NOMO-1 treated with DMSO at 0.1 percent for 48 hours (cell line): ENCODE data around the gene GRK5.

Source experiments
- DNase-seq: peaks from one replicate; lab custom pipeline; 2025; ENCODE audit not compliant: unreplicated experiment; lab: John Stamatoyannopoulos, UW

The GRK5 gene

GRCh38 chr10:119292968-119293760 is 85.8 kb downstream of the GRK5 start:
- no peak for DNase-seq

GRCh38 chr10:119296703-119297102 is 89.3 kb downstream of the GRK5 start:
- no peak for DNase-seq

- DNase-seq = no peak
Observed at GRCh38 chr10:119297207-119297968, 90.0 kb downstream of the GRK5 start.

- DNase-seq = no peak
Observed at GRCh38 chr10:119298810-119299209, 91.4 kb downstream of the GRK5 start.

- DNase-seq = peak; percentile 13
Observed at GRCh38 chr10:119299531-119299930, 92.2 kb downstream of the GRK5 start.

GRCh38 chr10:119301397-119301796 is 94.0 kb downstream of the GRK5 start:
- DNase-seq = no peak

GRCh38 chr10:119302172-119302571 is 94.8 kb downstream of the GRK5 start:
- no peak for DNase-seq

- no peak for DNase-seq
Observed at GRCh38 chr10:119302591-119303253, 95.4 kb downstream of the GRK5 start.

GRCh38 chr10:119303886-119304285 is 96.5 kb downstream of the GRK5 start:
- no peak for DNase-seq

- DNase-seq = no peak
Observed at GRCh38 chr10:119304541-119304940, 97.2 kb downstream of the GRK5 start.

GRCh38 chr10:119305860-119306513 is 98.6 kb downstream of the GRK5 start:
- DNase-seq = peak; percentile 88

- peak; percentile 20 for DNase-seq
Observed at GRCh38 chr10:119306514-119306951, 99.2 kb downstream of the GRK5 start.

GRCh38 chr10:119306986-119307392 is 99.6 kb downstream of the GRK5 start:
- no peak for DNase-seq

- no peak for DNase-seq
Observed at GRCh38 chr10:119308089-119308488, 100.7 kb downstream of the GRK5 start.

GRCh38 chr10:119308551-119309422 is 101.4 kb downstream of the GRK5 start:
- DNase-seq = no peak

- DNase-seq = no peak
Observed at GRCh38 chr10:119309423-119309770, 102.0 kb downstream of the GRK5 start.

- DNase-seq = no peak
Observed at GRCh38 chr10:119310806-119311205, 103.4 kb downstream of the GRK5 start.

GRCh38 chr10:119312241-119312640 is 104.9 kb downstream of the GRK5 start:
- no peak for DNase-seq

- no peak for DNase-seq
Observed at GRCh38 chr10:119313024-119313423, 105.7 kb downstream of the GRK5 start.

GRCh38 chr10:119313644-119314043 is 106.3 kb downstream of the GRK5 start:
- no peak for DNase-seq
